Measurements from ENCODE around the gene CYP26C1. TPM values are rescaled to one million over a fixed set of nuclear protein-coding genes. Genes with fewer than 3 reads are reported as not detected.

CYP26C1 gene
- total RNA-seq, 1 experiment from 2014 or later: 0.11 TPM

DNA sequence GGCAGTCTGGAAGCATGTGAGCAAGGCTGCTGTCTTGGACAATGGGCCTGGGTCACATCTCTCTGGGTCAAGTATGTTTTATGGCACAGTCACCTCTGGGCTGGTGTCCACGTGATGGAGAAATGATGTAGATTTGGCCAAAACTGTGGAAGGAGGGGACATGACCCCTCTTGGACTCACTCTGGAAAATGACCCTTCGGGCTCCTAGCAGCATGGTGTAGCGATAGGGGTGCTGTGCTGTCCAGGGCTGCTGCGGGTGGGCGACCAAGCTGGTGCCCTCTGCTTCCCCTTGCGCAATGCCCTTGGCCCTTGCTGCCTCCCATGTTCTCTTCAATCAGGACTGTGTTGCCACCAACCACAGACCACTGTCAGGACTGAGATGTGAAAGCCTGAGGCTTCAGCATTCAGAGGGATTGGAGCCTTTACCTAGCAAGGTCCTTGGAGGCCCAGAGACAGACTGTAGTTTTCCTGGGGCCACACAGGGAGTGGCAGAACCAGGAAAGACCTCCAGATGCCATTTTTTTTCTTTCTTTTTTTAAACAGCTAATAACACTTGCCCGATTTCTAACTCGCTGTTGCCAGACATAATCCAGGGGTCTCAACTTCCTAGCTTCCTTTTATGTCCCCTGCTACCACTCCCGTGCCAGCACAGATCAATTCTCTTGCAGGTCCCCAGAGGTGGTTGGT, 19.2 kb downstream of the CYP26C1 start (continued):
- TF ChIP-seq ARID4B (CRISPR knock-in tag; IDR thresholded peaks at IDR 0.05; ENCODE audit: borderline replicate concordance): no peak
- TF ChIP-seq SMAD4 (CRISPR knock-in tag; IDR thresholded peaks at IDR 0.05): no peak

- CTCF ChIA-PET: interaction anchor here (0.7 to 1.5 kb wide), 14 partner anchors 10 to 278 kb away, joined by 3 to 6 read pairs (median 4); no protein-coding TSS in a partner anchor
- TF ChIP-seq ATF3 (CRISPR knock-in tag; conservative IDR thresholded peaks at IDR 0.05): no peak
- TF ChIP-seq, protein P1, sequence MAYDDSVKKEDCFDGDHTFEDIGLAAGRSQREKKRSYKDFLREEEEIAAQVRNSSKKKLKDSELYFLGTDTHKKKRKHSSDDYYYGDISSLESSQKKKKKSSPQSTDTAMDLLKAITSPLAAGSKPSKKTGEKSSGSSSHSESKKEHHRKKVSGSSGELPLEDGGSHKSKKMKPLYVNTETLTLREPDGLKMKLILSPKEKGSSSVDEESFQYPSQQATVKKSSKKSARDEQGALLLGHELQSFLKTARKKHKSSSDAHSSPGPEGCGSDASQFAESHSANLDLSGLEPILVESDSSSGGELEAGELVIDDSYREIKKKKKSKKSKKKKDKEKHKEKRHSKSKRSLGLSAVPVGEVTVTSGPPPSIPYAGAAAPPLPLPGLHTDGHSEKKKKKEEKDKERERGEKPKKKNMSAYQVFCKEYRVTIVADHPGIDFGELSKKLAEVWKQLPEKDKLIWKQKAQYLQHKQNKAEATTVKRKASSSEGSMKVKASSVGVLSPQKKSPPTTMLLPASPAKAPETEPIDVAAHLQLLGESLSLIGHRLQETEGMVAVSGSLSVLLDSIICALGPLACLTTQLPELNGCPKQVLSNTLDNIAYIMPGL (CRISPR knock-in tag; IDR thresholded peaks at IDR 0.05): 0 out of 2 replicates have a peak, but pooled peaks have one; percentile 19
- TF ChIP-seq, protein P2, sequence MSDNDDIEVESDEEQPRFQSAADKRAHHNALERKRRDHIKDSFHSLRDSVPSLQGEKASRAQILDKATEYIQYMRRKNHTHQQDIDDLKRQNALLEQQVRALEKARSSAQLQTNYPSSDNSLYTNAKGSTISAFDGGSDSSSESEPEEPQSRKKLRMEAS (CRISPR knock-in tag; IDR thresholded peaks at IDR 0.05): no peak
- no peak for TF ChIP-seq ZNF263 (CRISPR knock-in tag; IDR thresholded peaks at IDR 0.05; ENCODE audit: low read depth)
- peak; percentile 94 for TF ChIP-seq CTCF (IDR thresholded peaks at IDR 0.05)
- TF ChIP-seq, protein P3, sequence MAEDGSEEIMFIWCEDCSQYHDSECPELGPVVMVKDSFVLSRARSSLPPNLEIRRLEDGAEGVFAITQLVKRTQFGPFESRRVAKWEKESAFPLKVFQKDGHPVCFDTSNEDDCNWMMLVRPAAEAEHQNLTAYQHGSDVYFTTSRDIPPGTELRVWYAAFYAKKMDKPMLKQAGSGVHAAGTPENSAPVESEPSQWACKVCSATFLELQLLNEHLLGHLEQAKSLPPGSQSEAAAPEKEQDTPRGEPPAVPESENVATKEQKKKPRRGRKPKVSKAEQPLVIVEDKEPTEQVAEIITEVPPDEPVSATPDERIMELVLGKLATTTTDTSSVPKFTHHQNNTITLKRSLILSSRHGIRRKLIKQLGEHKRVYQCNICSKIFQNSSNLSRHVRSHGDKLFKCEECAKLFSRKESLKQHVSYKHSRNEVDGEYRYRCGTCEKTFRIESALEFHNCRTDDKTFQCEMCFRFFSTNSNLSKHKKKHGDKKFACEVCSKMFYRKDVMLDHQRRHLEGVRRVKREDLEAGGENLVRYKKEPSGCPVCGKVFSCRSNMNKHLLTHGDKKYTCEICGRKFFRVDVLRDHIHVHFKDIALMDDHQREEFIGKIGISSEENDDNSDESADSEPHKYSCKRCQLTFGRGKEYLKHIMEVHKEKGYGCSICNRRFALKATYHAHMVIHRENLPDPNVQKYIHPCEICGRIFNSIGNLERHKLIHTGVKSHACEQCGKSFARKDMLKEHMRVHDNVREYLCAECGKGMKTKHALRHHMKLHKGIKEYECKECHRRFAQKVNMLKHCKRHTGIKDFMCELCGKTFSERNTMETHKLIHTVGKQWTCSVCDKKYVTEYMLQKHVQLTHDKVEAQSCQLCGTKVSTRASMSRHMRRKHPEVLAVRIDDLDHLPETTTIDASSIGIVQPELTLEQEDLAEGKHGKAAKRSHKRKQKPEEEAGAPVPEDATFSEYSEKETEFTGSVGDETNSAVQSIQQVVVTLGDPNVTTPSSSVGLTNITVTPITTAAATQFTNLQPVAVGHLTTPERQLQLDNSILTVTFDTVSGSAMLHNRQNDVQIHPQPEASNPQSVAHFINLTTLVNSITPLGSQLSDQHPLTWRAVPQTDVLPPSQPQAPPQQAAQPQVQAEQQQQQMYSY (CRISPR knock-in tag; IDR thresholded peaks at IDR 0.05): peak; percentile 41; the same call in 1 of the 2 replicates
- TF ChIP-seq FOXK1 (CRISPR knock-in tag; IDR thresholded peaks at IDR 0.05): no peak
- no peak for TF ChIP-seq RORB (CRISPR knock-in tag; IDR thresholded peaks at IDR 0.05)
- no peak for TF ChIP-seq SOX15 (CRISPR knock-in tag; IDR thresholded peaks at IDR 0.05)
- TF ChIP-seq USF1 (CRISPR knock-in tag; IDR thresholded peaks at IDR 0.05): no peak
- TF ChIP-seq, protein P4, sequence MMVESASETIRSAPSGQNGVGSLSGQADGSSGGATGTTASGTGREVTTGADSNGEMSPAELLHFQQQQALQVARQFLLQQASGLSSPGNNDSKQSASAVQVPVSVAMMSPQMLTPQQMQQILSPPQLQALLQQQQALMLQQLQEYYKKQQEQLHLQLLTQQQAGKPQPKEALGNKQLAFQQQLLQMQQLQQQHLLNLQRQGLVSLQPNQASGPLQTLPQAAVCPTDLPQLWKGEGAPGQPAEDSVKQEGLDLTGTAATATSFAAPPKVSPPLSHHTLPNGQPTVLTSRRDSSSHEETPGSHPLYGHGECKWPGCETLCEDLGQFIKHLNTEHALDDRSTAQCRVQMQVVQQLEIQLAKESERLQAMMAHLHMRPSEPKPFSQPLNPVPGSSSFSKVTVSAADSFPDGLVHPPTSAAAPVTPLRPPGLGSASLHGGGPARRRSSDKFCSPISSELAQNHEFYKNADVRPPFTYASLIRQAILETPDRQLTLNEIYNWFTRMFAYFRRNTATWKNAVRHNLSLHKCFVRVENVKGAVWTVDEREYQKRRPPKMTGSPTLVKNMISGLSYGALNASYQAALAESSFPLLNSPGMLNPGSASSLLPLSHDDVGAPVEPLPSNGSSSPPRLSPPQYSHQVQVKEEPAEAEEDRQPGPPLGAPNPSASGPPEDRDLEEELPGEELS (CRISPR knock-in tag; IDR thresholded peaks at IDR 0.05): no peak
Observed at GRCh38 chr10:93080350-93081046, 19.9 kb downstream of the CYP26C1 start.

More at GRCh38 chr10:93080350-93081046, 19.9 kb downstream of the CYP26C1 start:
- Mint-ChIP-seq H3K36me3 (no peaks in the 10 kb centered on the region), H3K9me3 (no peaks in the 10 kb centered on the region; the same call in 1 of the 2 replicates), H3K27me3 (ENCODE audit: low read depth) (peaks cover 41% of the 10 kb centered on the region), H3K27ac (no peak overlapping the region), H3K4me3 (no peak overlapping the region), H3K4me1 (peaks cover 20% of the 10 kb centered on the region)
- DNase-seq (ENCODE audit: low spot score) (peak; percentile 72), ATAC-seq (peak; percentile 81)
- POLR2A ChIA-PET: no interaction called here

All from WTC11 (cell line).